Activated T-cell treated with anti-CD3 and anti-CD28 coated beads, Interleukin-2, amount 50 U/mL, for 72 hours (primary cell): ENCODE measurements around the gene KRTAP5-5. TPM values are rescaled to one million over a fixed set of nuclear protein-coding genes. Genes with fewer than 3 reads are reported as not detected.
"Not testable (repeated sequence)": the region's sequence is repeated elsewhere in the genome, so short reads cannot be mapped to it uniquely, and the experiment has no call there.

Experiments
- ATAC-seq, 2 donors: fragments of 150-1000 bp; cut with Tn5 transposase; replicated peaks in 1 of 2; 2 replicates each; pipeline ENCODE4 v1.10.0; 2021; ENCODE audit warnings: moderate library complexity in 2 of 2, mild to moderate bottlenecking in 1 of 2
- DNase-seq, 2 donors: peaks; one replicate each; pipeline ENCODE4 v3.0.0; 2021 to 2022; ENCODE audit warnings: mixed read lengths in 1 of 2
- H3K27ac Mint-ChIP-seq: one replicate; pipeline ENCODE4 v1.8.0; 2022; ENCODE audit warnings: mild to moderate bottlenecking, moderate library complexity, mixed read lengths
- H3K27me3 Mint-ChIP-seq: one replicate; pipeline ENCODE4 v1.8.0; 2022; ENCODE audit warnings: low read depth, mixed read lengths
- H3K36me3 Mint-ChIP-seq, 2 donors: one replicate each; pipeline ENCODE4 v1.8.0; 2022; ENCODE audit warnings: mixed read lengths in 2 of 2, mild to moderate bottlenecking in 1 of 2; ENCODE audit not compliant: insufficient read depth in 2 of 2
- H3K4me1 Mint-ChIP-seq: one replicate; pipeline ENCODE4 v1.8.0; 2022; ENCODE audit warnings: low read depth, mixed read lengths
- H3K4me3 Mint-ChIP-seq, 2 donors: one replicate each; pipeline ENCODE4 v1.8.0; 2022; ENCODE audit warnings: mild to moderate bottlenecking in 2 of 2, mixed read lengths in 2 of 2, moderate library complexity in 2 of 2
- H3K9me3 Mint-ChIP-seq, 2 donors: one replicate each; pipeline ENCODE4 v1.8.0; 2022; ENCODE audit warnings: mixed read lengths in 2 of 2
- total RNA-seq, 2 donors: library from RNA; stranded (reverse); gene quantifications; one replicate each; pipeline ENCODE4 v1.2.3, GENCODE V29; 2022

Gene KRTAP5-5
- total RNA-seq, 2 donors from 2014 or later: not detected

GRCh38 chr11:1661454-1662269 is 32.1 kb downstream of the KRTAP5-5 start:
- peaks cover 17% of the 10 kb centered on the region for H3K27me3 Mint-ChIP-seq
- H3K27ac Mint-ChIP-seq, ATAC-seq, DNase-seq, H3K9me3 Mint-ChIP-seq, H3K36me3 Mint-ChIP-seq, H3K4me3 Mint-ChIP-seq: not testable (repeated sequence)
- peaks cover 12% of the 10 kb centered on the region for H3K4me1 Mint-ChIP-seq

- ATAC-seq, H3K9me3 Mint-ChIP-seq, H3K4me3 Mint-ChIP-seq, H3K27ac Mint-ChIP-seq, DNase-seq, H3K36me3 Mint-ChIP-seq: not testable (repeated sequence)
- Mint-ChIP-seq H3K4me1 (peaks cover 12% of the 10 kb centered on the region), H3K27me3 (peaks cover 20% of the 10 kb centered on the region)
Measured at GRCh38 chr11:1662699-1663283, 33.2 kb downstream of the KRTAP5-5 start.

GRCh38 chr11:1665313-1665712 is 35.7 kb downstream of the KRTAP5-5 start:
- Mint-ChIP-seq H3K4me1 (peaks cover 3% of the 10 kb centered on the region), H3K36me3 (no peaks in the 10 kb centered on the region), H3K9me3 (peaks cover 0 to under 1% of the 10 kb centered on the region in 2 donors), H3K4me3 (no peak overlapping the region), H3K27ac (no peak overlapping the region), H3K27me3 (peaks cover 30% of the 10 kb centered on the region)
- no peak for DNase-seq
- no peak for ATAC-seq

GRCh38 chr11:1667121-1667850 is 37.7 kb downstream of the KRTAP5-5 start:
- no peaks in the 10 kb centered on the region for H3K36me3 Mint-ChIP-seq
- peaks cover 0 to 3% of the 10 kb centered on the region in 2 donors for H3K9me3 Mint-ChIP-seq
- ATAC-seq (no peak), DNase-seq (no peak)
- H3K4me3 Mint-ChIP-seq: no peak overlapping the region
- H3K4me1 Mint-ChIP-seq: no peaks in the 10 kb centered on the region
- peaks cover 30% of the 10 kb centered on the region for H3K27me3 Mint-ChIP-seq
- H3K27ac Mint-ChIP-seq: no peak overlapping the region

GRCh38 chr11:1667906-1668305 is 38.3 kb downstream of the KRTAP5-5 start:
- DNase-seq: no peak
- Mint-ChIP-seq H3K27ac (no peak overlapping the region), H3K36me3 (no peaks in the 10 kb centered on the region), H3K4me1 (no peaks in the 10 kb centered on the region), H3K27me3 (peaks cover 35% of the 10 kb centered on the region), H3K4me3 (no peak overlapping the region), H3K9me3 (peaks cover 0 to 3% of the 10 kb centered on the region in 2 donors)
- ATAC-seq: no peak

- H3K27ac Mint-ChIP-seq: no peak overlapping the region
- peaks cover 0 to 3% of the 10 kb centered on the region in 2 donors for H3K9me3 Mint-ChIP-seq
- no peaks in the 10 kb centered on the region for H3K36me3 Mint-ChIP-seq
- H3K4me1 Mint-ChIP-seq: no peaks in the 10 kb centered on the region
- no peak for DNase-seq
- ATAC-seq: no peak
- peaks cover 45% of the 10 kb centered on the region for H3K27me3 Mint-ChIP-seq
- H3K4me3 Mint-ChIP-seq: no peak overlapping the region
Measured at GRCh38 chr11:1668911-1669473, 39.4 kb downstream of the KRTAP5-5 start.

GRCh38 chr11:1669546-1670218 is 40.1 kb downstream of the KRTAP5-5 start:
- H3K4me3 Mint-ChIP-seq: no peak overlapping the region
- no peaks in the 10 kb centered on the region for H3K4me1 Mint-ChIP-seq
- no peak overlapping the region for H3K27ac Mint-ChIP-seq

GRCh38 chr11:1670457-1670856 is 40.9 kb downstream of the KRTAP5-5 start:
- ATAC-seq, DNase-seq, H3K36me3 Mint-ChIP-seq, H3K4me3 Mint-ChIP-seq, H3K27ac Mint-ChIP-seq, H3K4me1 Mint-ChIP-seq, H3K9me3 Mint-ChIP-seq: not testable (repeated sequence)
- peaks cover 51% of the 10 kb centered on the region for H3K27me3 Mint-ChIP-seq

More at GRCh38 chr11:1669546-1670218, 40.1 kb downstream of the KRTAP5-5 start:
- Mint-ChIP-seq H3K27me3 (peaks cover 51% of the 10 kb centered on the region), H3K9me3 (peaks cover 0 to 3% of the 10 kb centered on the region in 2 donors), H3K36me3 (no peaks in the 10 kb centered on the region)
- ATAC-seq (no peak), DNase-seq (no peak)

GRCh38 chr11:1670905-1671371 is 41.4 kb downstream of the KRTAP5-5 start:
- H3K4me1 Mint-ChIP-seq: no peaks in the 10 kb centered on the region
- no peak overlapping the region for H3K4me3 Mint-ChIP-seq
- peaks cover 0 to 3% of the 10 kb centered on the region in 2 donors for H3K9me3 Mint-ChIP-seq
- H3K36me3 Mint-ChIP-seq: no peaks in the 10 kb centered on the region
- ATAC-seq (no peak), DNase-seq (no peak)
- peak overlapping the region; percentile 0 for H3K27ac Mint-ChIP-seq
- H3K27me3 Mint-ChIP-seq: peaks cover 51% of the 10 kb centered on the region

GRCh38 chr11:1671658-1672057 is 42.1 kb downstream of the KRTAP5-5 start:
- H3K4me3 Mint-ChIP-seq: no peak overlapping the region
- peaks cover 0 to 3% of the 10 kb centered on the region in 2 donors for H3K9me3 Mint-ChIP-seq
- peaks cover 51% of the 10 kb centered on the region for H3K27me3 Mint-ChIP-seq
- ATAC-seq (no peak), DNase-seq (no peak)
- no peaks in the 10 kb centered on the region for H3K36me3 Mint-ChIP-seq
- H3K27ac Mint-ChIP-seq: no peak overlapping the region
- H3K4me1 Mint-ChIP-seq: no peaks in the 10 kb centered on the region

- Mint-ChIP-seq H3K9me3 (peaks cover 0 to 3% of the 10 kb centered on the region in 2 donors), H3K4me3 (no peak overlapping the region), H3K36me3 (no peaks in the 10 kb centered on the region), H3K27ac (no peak overlapping the region), H3K27me3 (peaks cover 48% of the 10 kb centered on the region), H3K4me1 (no peaks in the 10 kb centered on the region)
- DNase-seq (no peak), ATAC-seq (no peak)
Measured at GRCh38 chr11:1672613-1673350, 43.2 kb downstream of the KRTAP5-5 start.
